ENCODE measurements around the gene INPPL1.

GRCh38 chr11:72229336-72229924, 4.9 kb downstream of the INPPL1 start:
- TF ChIP-seq SP1 (IDR thresholded peaks at IDR 0.05) (no peak), FOXK2 (IDR thresholded peaks at IDR 0.05) (no peak), ZNF384 (IDR thresholded peaks at IDR 0.05) (no peak), L3MBTL2 (conservative IDR thresholded peaks at IDR 0.05) (no peak), SUZ12 (IDR thresholded peaks at IDR 0.05) (no peak), FOXM1 (IDR thresholded peaks at IDR 0.05; ENCODE audit: borderline replicate concordance) (no peak)

Data from HEK293T (cell line).